Measurements from ENCODE around the gene OSBP2.
A peak's percentile ranks its signal among the peaks of the same experiment; 100 is the strongest.
"Not testable (repeated sequence)": the region's sequence is repeated elsewhere in the genome, so short reads cannot be mapped to it uniquely, and the experiment has no call there.

Gene OSBP2

GRCh38 chr22:30664798-30665197 lies 29.9 kb upstream of the OSBP2 start:
- H3K9ac ChIP-seq (ENCODE audit: low read length) = no peak overlapping the region
- peaks cover 13% of the 10 kb centered on the region for H3K4me1 ChIP-seq (ENCODE audit: insufficient read depth, low read length)
- no peak overlapping the region for H3K4me3 ChIP-seq (ENCODE audit: low read depth in 1 of 2, low read length in 2 of 2)
- H3K36me3 ChIP-seq (ENCODE audit: insufficient read depth, low read length) = peaks cover 17% of the 10 kb centered on the region
- no peak overlapping the region for H3K27ac ChIP-seq (ENCODE audit: low read depth, low read length)
- no peaks in the 10 kb centered on the region for H3K27me3 ChIP-seq (ENCODE audit: control insufficient read depth in 1 of 2, insufficient read depth in 2 of 2, low read length in 2 of 2)
- no peaks in the 10 kb centered on the region for H3K9me3 ChIP-seq (ENCODE audit: low read length)

GRCh38 chr22:30665266-30665665 lies 29.4 kb upstream of the OSBP2 start:
- Histone ChIP-seq H3K9ac (ENCODE audit: low read length) (no peak overlapping the region), H3K36me3 (ENCODE audit: insufficient read depth, low read length) (peaks cover 17% of the 10 kb centered on the region), H3K27ac (ENCODE audit: low read depth, low read length) (no peak overlapping the region), H3K4me1 (ENCODE audit: insufficient read depth, low read length) (peaks cover 13% of the 10 kb centered on the region), H3K4me3 (ENCODE audit: low read depth in 1 of 2, low read length in 2 of 2) (no peak overlapping the region), H3K9me3 (ENCODE audit: low read length) (no peaks in the 10 kb centered on the region), H3K27me3 (ENCODE audit: control insufficient read depth in 1 of 2, insufficient read depth in 2 of 2, low read length in 2 of 2) (no peaks in the 10 kb centered on the region)

GRCh38 chr22:30665786-30666185 lies 28.9 kb upstream of the OSBP2 start:
- no peaks in the 10 kb centered on the region for H3K27me3 ChIP-seq (ENCODE audit: control insufficient read depth in 1 of 2, insufficient read depth in 2 of 2, low read length in 2 of 2)
- peaks cover 17% of the 10 kb centered on the region for H3K36me3 ChIP-seq (ENCODE audit: insufficient read depth, low read length)
- no peak overlapping the region for H3K27ac ChIP-seq (ENCODE audit: low read depth, low read length)
- no peaks in the 10 kb centered on the region for H3K9me3 ChIP-seq (ENCODE audit: low read length)
- no peak overlapping the region for H3K9ac ChIP-seq (ENCODE audit: low read length)
- peaks cover 13% of the 10 kb centered on the region for H3K4me1 ChIP-seq (ENCODE audit: insufficient read depth, low read length)
- H3K4me3 ChIP-seq (ENCODE audit: low read depth in 1 of 2, low read length in 2 of 2) = no peak overlapping the region

GRCh38 chr22:30667107-30667493 lies 27.6 kb upstream of the OSBP2 start:
- Histone ChIP-seq H3K9ac (ENCODE audit: low read length) (peak overlapping the region; percentile 75), H3K36me3 (ENCODE audit: insufficient read depth, low read length) (peaks cover 17% of the 10 kb centered on the region), H3K27ac (ENCODE audit: low read depth, low read length) (peak overlapping the region; percentile 56), H3K4me1 (ENCODE audit: insufficient read depth, low read length) (peaks cover 13% of the 10 kb centered on the region), H3K27me3 (ENCODE audit: control insufficient read depth in 1 of 2, insufficient read depth in 2 of 2, low read length in 2 of 2) (no peaks in the 10 kb centered on the region), H3K9me3 (ENCODE audit: low read length) (no peaks in the 10 kb centered on the region), H3K4me3 (ENCODE audit: low read depth in 1 of 2, low read length in 2 of 2) (peak overlapping the region; percentile 92 to 96)

- peaks cover 13% of the 10 kb centered on the region for H3K4me1 ChIP-seq (ENCODE audit: insufficient read depth, low read length)
- no peaks in the 10 kb centered on the region for H3K27me3 ChIP-seq (ENCODE audit: control insufficient read depth in 1 of 2, insufficient read depth in 2 of 2, low read length in 2 of 2)
- peak within 1 kb of the TSS; percentile 92 to 96 for H3K4me3 ChIP-seq (ENCODE audit: low read depth in 1 of 2, low read length in 2 of 2)
- peak within 1 kb of the TSS; percentile 75 for H3K9ac ChIP-seq (ENCODE audit: low read length)
- H3K36me3 ChIP-seq (ENCODE audit: insufficient read depth, low read length) = peaks cover 13% of the 10 kb centered on the region
- H3K9me3 ChIP-seq (ENCODE audit: low read length) = no peaks in the 10 kb centered on the region
- H3K27ac ChIP-seq (ENCODE audit: low read depth, low read length) = peak within 1 kb of the TSS; percentile 68
Observed at GRCh38 chr22:30667494-30668385, 26.9 kb upstream of the OSBP2 start, which contains the start of gene DUSP18. Gene DUSP18 (minus strand): TSS chr22:30667875. CDS start chr22:30664003, 3,872 bp downstream.

- Histone ChIP-seq H3K27me3 (ENCODE audit: control insufficient read depth in 1 of 2, insufficient read depth in 2 of 2, low read length in 2 of 2) (no peaks in the 10 kb centered on the region), H3K4me3 (ENCODE audit: low read depth in 1 of 2, low read length in 2 of 2) (peak overlapping the region; percentile 92 to 96), H3K9ac (ENCODE audit: low read length) (peak overlapping the region; percentile 67), H3K27ac (ENCODE audit: low read depth, low read length) (peak overlapping the region; percentile 68), H3K4me1 (ENCODE audit: insufficient read depth, low read length) (peaks cover 13% of the 10 kb centered on the region), H3K36me3 (ENCODE audit: insufficient read depth, low read length) (peaks cover 8% of the 10 kb centered on the region), H3K9me3 (ENCODE audit: low read length) (no peaks in the 10 kb centered on the region)
Observed at GRCh38 chr22:30668386-30668710, 26.3 kb upstream of the OSBP2 start.

DNA sequence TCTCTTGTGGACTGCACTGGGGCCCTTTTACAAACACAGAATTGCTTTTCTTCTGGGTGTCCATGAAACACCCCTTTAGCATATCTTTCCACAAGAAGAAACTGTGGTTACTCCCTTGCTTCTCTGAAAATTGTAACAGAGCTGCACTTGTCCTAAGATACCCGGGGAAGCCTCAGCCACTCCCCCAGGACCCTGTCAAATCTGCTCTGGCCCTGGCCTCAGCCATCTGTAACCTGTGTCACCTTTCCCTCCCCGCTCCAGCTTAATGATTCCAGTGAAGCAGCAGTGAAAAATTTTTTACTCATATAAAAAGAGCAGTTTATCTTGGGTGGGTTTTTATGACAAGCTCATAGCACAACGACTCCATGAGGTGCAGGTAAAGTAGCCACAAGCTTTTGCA lies 23.6 kb upstream of the OSBP2 start:
- no peaks in the 10 kb centered on the region for H3K9me3 ChIP-seq (ENCODE audit: low read length)
- H3K9ac ChIP-seq (ENCODE audit: low read length) = no peak overlapping the region
- H3K36me3 ChIP-seq (ENCODE audit: insufficient read depth, low read length) = no peaks in the 10 kb centered on the region
- peaks cover 13% of the 10 kb centered on the region for H3K4me1 ChIP-seq (ENCODE audit: insufficient read depth, low read length)
- no peaks in the 10 kb centered on the region for H3K27me3 ChIP-seq (ENCODE audit: control insufficient read depth in 1 of 2, insufficient read depth in 2 of 2, low read length in 2 of 2)
- H3K27ac ChIP-seq (ENCODE audit: low read depth, low read length) = no peak overlapping the region
- no peak overlapping the region for H3K4me3 ChIP-seq (ENCODE audit: low read depth in 1 of 2, low read length in 2 of 2)

GRCh38 chr22:30673136-30673535 lies 21.5 kb upstream of the OSBP2 start:
- Histone ChIP-seq H3K9ac (ENCODE audit: low read length) (no peak overlapping the region), H3K4me1 (ENCODE audit: insufficient read depth, low read length) (peaks cover 6% of the 10 kb centered on the region), H3K36me3 (ENCODE audit: insufficient read depth, low read length) (no peaks in the 10 kb centered on the region), H3K9me3 (ENCODE audit: low read length) (no peaks in the 10 kb centered on the region), H3K4me3 (ENCODE audit: low read depth in 1 of 2, low read length in 2 of 2) (no peak overlapping the region), H3K27ac (ENCODE audit: low read depth, low read length) (no peak overlapping the region), H3K27me3 (ENCODE audit: control insufficient read depth in 1 of 2, insufficient read depth in 2 of 2, low read length in 2 of 2) (no peaks in the 10 kb centered on the region)

DNA sequence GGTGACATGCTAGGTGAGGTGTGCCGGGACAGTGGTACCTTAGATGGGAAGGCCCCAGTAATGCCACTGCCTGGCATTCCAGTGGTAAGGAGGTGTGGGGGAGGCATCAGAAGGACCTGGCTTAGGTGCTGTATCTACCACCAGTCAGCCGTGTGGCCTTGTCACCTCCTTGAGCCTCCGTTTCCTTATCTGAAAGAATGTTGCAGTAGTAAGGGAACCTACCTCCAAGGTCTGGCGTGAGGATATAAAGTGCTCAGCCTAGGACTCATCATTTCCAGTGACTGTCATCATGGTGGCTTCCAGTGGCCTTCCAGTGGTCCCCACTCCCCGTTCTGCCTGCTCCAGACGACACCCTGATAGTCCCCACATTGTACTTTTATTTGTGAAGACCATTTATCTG lies 20.2 kb upstream of the OSBP2 start:
- Histone ChIP-seq H3K4me3 (ENCODE audit: low read depth in 1 of 2, low read length in 2 of 2) (no peak overlapping the region), H3K9ac (ENCODE audit: low read length) (no peak overlapping the region), H3K27me3 (ENCODE audit: control insufficient read depth in 1 of 2, insufficient read depth in 2 of 2, low read length in 2 of 2) (no peaks in the 10 kb centered on the region), H3K36me3 (ENCODE audit: insufficient read depth, low read length) (no peaks in the 10 kb centered on the region), H3K4me1 (ENCODE audit: insufficient read depth, low read length) (no peaks in the 10 kb centered on the region), H3K27ac (ENCODE audit: low read depth, low read length) (no peak overlapping the region), H3K9me3 (ENCODE audit: low read length) (no peaks in the 10 kb centered on the region)

- Histone ChIP-seq H3K27ac (ENCODE audit: low read depth, low read length) (no peak overlapping the region), H3K9ac (ENCODE audit: low read length) (no peak overlapping the region)
Observed at GRCh38 chr22:30675436-30675835, 19.2 kb upstream of the OSBP2 start.

DNA sequence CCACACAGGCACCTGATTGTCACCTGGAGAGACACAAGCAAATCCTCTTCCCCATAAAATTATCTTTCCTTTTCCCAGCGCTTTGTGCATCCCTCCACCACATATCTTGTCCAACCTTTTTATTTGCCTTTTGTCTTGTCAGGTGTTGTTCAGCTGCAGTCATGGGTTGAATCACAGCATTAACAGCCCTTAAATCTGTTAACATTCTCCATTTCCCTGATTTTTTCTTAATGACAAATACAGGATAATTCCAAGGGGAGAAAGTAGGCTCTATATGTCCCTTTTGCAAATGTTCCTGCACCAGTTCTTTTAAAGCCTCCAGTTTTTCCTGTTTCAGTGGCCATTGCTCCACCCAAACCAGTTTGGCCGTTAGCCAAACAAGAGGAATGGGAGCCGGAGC lies 18.1 kb upstream of the OSBP2 start:
- not testable (repeated sequence) for H3K27me3 ChIP-seq (ENCODE audit: control insufficient read depth in 1 of 2, insufficient read depth in 2 of 2, low read length in 2 of 2); H3K9ac ChIP-seq (ENCODE audit: low read length); H3K36me3 ChIP-seq (ENCODE audit: insufficient read depth, low read length); H3K27ac ChIP-seq (ENCODE audit: low read depth, low read length); H3K4me3 ChIP-seq (ENCODE audit: low read depth in 1 of 2, low read length in 2 of 2); H3K9me3 ChIP-seq (ENCODE audit: low read length)
- H3K4me1 ChIP-seq (ENCODE audit: insufficient read depth, low read length) = peaks cover 11% of the 10 kb centered on the region

More at GRCh38 chr22:30675436-30675835, 19.2 kb upstream of the OSBP2 start:
- H3K4me1 ChIP-seq (ENCODE audit: insufficient read depth, low read length) = peaks cover under 1% of the 10 kb centered on the region
- H3K36me3 ChIP-seq (ENCODE audit: insufficient read depth, low read length) = no peaks in the 10 kb centered on the region
- H3K4me3 ChIP-seq (ENCODE audit: low read depth in 1 of 2, low read length in 2 of 2) = no peak overlapping the region
- no peaks in the 10 kb centered on the region for H3K9me3 ChIP-seq (ENCODE audit: low read length)
- no peaks in the 10 kb centered on the region for H3K27me3 ChIP-seq (ENCODE audit: control insufficient read depth in 1 of 2, insufficient read depth in 2 of 2, low read length in 2 of 2)
